ENCODE measurements around the gene TCERG1L. TPM values are rescaled to one million over a fixed set of nuclear protein-coding genes. Genes with fewer than 3 reads are reported as not detected.

The TCERG1L gene
- polyA plus RNA-seq, 1 of the 3 experiments (the other 2 are of a cell fraction), result not detected

- Histone ChIP-seq H4K20me1 (ENCODE audit: insufficient read depth) (no peaks in the 10 kb centered on the region), H3F3A (replicated peaks; ENCODE audit: insufficient read depth) (no peaks in the 10 kb centered on the region), H3K9me3 (no peaks in the 10 kb centered on the region), H3K79me2 (ENCODE audit: insufficient read depth) (no peaks in the 10 kb centered on the region), H3K4me3 (ENCODE audit: low read depth in 2 of 2, low read length in 1 of 2) (no peak overlapping the region), H3K9me2 (no peaks in the 10 kb centered on the region), H3K9ac (no peak overlapping the region), H3K27ac (ENCODE audit: low read depth in 2 of 2, low read length in 1 of 2) (no peak overlapping the region), H3K4me1 (ENCODE audit: control insufficient read depth in 1 of 2, insufficient read depth in 2 of 2, low read depth in 1 of 2, low read length in 1 of 2) (no peaks in the 10 kb centered on the region), H3K36me3 (replicated peaks in 1 of 2; ENCODE audit: control insufficient read depth in 1 of 2, insufficient read depth in 2 of 2, low read length in 1 of 2) (no peaks in the 10 kb centered on the region), H3K27me3 (ENCODE audit: insufficient read depth) (no peaks in the 10 kb centered on the region), H2AFZ (ENCODE audit: low read depth) (no peak overlapping the region), H3K4me2 (no peak overlapping the region)
- DNase-seq, result no peak
- ChIA-PET CTCF (interaction anchor here (1.0 kb wide), 1 partner anchor 786 kb away, joined by 3 read pairs; no protein-coding TSS in a partner anchor), POLR2A (no interaction called here)
- WGBS (ENCODE audit: low lambda C conversion rate), result 35% methylated on average over 7 of the region's 7 CpGs
- TF ChIP-seq NFIC (IDR thresholded peaks at IDR 0.05; ENCODE audit: borderline replicate concordance), result no peak
- no peak for TF ChIP-seq TCF12 (IDR thresholded peaks at IDR 0.05)
- no peak for TF ChIP-seq SIN3A (IDR thresholded peaks at IDR 0.05; ENCODE audit: borderline replicate concordance, low read depth, low read length)
- no peak for TF ChIP-seq IRF3 (IDR thresholded peaks at IDR 0.05; ENCODE audit: low read depth, low read length)
- TF ChIP-seq ZBTB33 (IDR thresholded peaks at IDR 0.05; ENCODE audit: borderline replicate concordance, low read depth), result no peak
- no peak for TF ChIP-seq CHD2 (IDR thresholded peaks at IDR 0.05; ENCODE audit: low read length, partially characterized antibody)
- no peak for TF ChIP-seq RAD21 (IDR thresholded peaks at IDR 0.05; ENCODE audit: low read length)
- no peak for TF ChIP-seq SMC3 (IDR thresholded peaks at IDR 0.05; ENCODE audit: low read depth, low read length)
Measured at GRCh38 chr10:131356442-131356841, 44.9 kb upstream of the TCERG1L start.

- Histone ChIP-seq H3K4me2 (no peak overlapping the region), H2AFZ (ENCODE audit: low read depth) (no peak overlapping the region), H3K36me3 (replicated peaks in 1 of 2; ENCODE audit: control insufficient read depth in 1 of 2, insufficient read depth in 2 of 2, low read length in 1 of 2) (no peaks in the 10 kb centered on the region), H3K4me1 (ENCODE audit: control insufficient read depth in 1 of 2, insufficient read depth in 2 of 2, low read depth in 1 of 2, low read length in 1 of 2) (no peaks in the 10 kb centered on the region), H3K9me2 (no peaks in the 10 kb centered on the region), H3F3A (replicated peaks; ENCODE audit: insufficient read depth) (no peaks in the 10 kb centered on the region), H3K9me3 (no peaks in the 10 kb centered on the region), H3K79me2 (ENCODE audit: insufficient read depth) (no peaks in the 10 kb centered on the region), H3K4me3 (ENCODE audit: low read depth in 2 of 2, low read length in 1 of 2) (no peak overlapping the region), H3K9ac (no peak overlapping the region), H3K27me3 (ENCODE audit: insufficient read depth) (no peaks in the 10 kb centered on the region), H3K27ac (ENCODE audit: low read depth in 2 of 2, low read length in 1 of 2) (no peak overlapping the region), H4K20me1 (ENCODE audit: insufficient read depth) (no peaks in the 10 kb centered on the region)
- 3% methylated on average over 3 of the region's 4 CpGs for WGBS (ENCODE audit: low lambda C conversion rate)
- TF ChIP-seq USF2 (IDR thresholded peaks at IDR 0.05; ENCODE audit: borderline replicate concordance, low read depth, low read length), result no peak
- no peak for TF ChIP-seq FOSL2 (IDR thresholded peaks at IDR 0.05; ENCODE audit: borderline replicate concordance, low read depth)
- TF ChIP-seq ZBTB33 (IDR thresholded peaks at IDR 0.05; ENCODE audit: borderline replicate concordance, low read depth), result no peak
- no peak for TF ChIP-seq SMC3 (IDR thresholded peaks at IDR 0.05; ENCODE audit: low read depth, low read length)
- TF ChIP-seq ELF1 (IDR thresholded peaks at IDR 0.05), result no peak
- TF ChIP-seq YY1 (IDR thresholded peaks at IDR 0.05; ENCODE audit: low read depth), result no peak
- no peak for TF ChIP-seq NRF1 (IDR thresholded peaks at IDR 0.05; ENCODE audit: low read depth, low read length)
- no peak for TF ChIP-seq IRF3 (IDR thresholded peaks at IDR 0.05; ENCODE audit: low read depth, low read length)
- TF ChIP-seq GATA2 (CRISPR knock-in tag; IDR thresholded peaks at IDR 0.05), result no peak
- no peak for DNase-seq
- ChIA-PET CTCF (interaction anchor here (1.0 to 1.4 kb wide), 2 partner anchors 98 to 787 kb away, joined by 3 to 4 read pairs; no protein-coding TSS in a partner anchor), POLR2A (no interaction called here)
Measured at GRCh38 chr10:131355881-131356280, 44.4 kb upstream of the TCERG1L start.
